Natural killer cell treated with Interleukin-12 subunit alpha and Interleukin-12 subunit beta and Interleukin-15 and Interleukin-18, amount 100 ng/mL, for 72 hours (primary cell): Measurements from ENCODE around the gene GIPC1. TPM values are rescaled to one million over a fixed set of nuclear protein-coding genes. Genes with fewer than 3 reads are reported as not detected.

Experiments
- ATAC-seq, 2 donors: fragments of 150-1000 bp; cut with Tn5 transposase in 1 of 2; sonication (Bioruptor Pico), chemical (Tn5 transposase) in 1 of 2; 2 replicates each; pipeline ENCODE4 v1.10.0; 2021
- DNase-seq: peaks from one replicate; pipeline ENCODE4 v3.0.0; 2022; ENCODE audit warnings: low spot score
- H3K27ac Mint-ChIP-seq, 2 donors: 1 replicate in 1 of 2; 2 replicates in 1 of 2; pipeline ENCODE4 v1.8.0; 2022; ENCODE audit warnings: mixed read lengths in 2 of 2, mild to moderate bottlenecking in 1 of 2, moderate library complexity in 1 of 2
- H3K27me3 Mint-ChIP-seq, 2 donors: 1 replicate in 1 of 2; 2 replicates in 1 of 2; pipeline ENCODE4 v1.8.0; 2022; ENCODE audit warnings: mixed read lengths in 2 of 2
- H3K36me3 Mint-ChIP-seq: one replicate; pipeline ENCODE4 v1.8.0; 2022; ENCODE audit warnings: mixed read lengths
- H3K4me1 Mint-ChIP-seq, 2 donors: 1 replicate in 1 of 2; 2 replicates in 1 of 2; pipeline ENCODE4 v1.8.0; 2022; ENCODE audit warnings: low read depth in 2 of 2, mixed read lengths in 2 of 2, mild to moderate bottlenecking in 1 of 2
- H3K4me3 Mint-ChIP-seq: one replicate; pipeline ENCODE4 v1.8.0; 2022; ENCODE audit warnings: mixed read lengths
- H3K9me3 Mint-ChIP-seq: 2 replicates; pipeline ENCODE4 v1.8.0; 2022; ENCODE audit warnings: mixed read lengths
- total RNA-seq, 2 donors: library from RNA; stranded (reverse); gene quantifications; one replicate each; pipeline ENCODE4 v1.2.3, GENCODE V29; 2022

The GIPC1 gene
- total RNA-seq, 2 donors from 2014 or later = 29.9 to 31.7 TPM

DNA sequence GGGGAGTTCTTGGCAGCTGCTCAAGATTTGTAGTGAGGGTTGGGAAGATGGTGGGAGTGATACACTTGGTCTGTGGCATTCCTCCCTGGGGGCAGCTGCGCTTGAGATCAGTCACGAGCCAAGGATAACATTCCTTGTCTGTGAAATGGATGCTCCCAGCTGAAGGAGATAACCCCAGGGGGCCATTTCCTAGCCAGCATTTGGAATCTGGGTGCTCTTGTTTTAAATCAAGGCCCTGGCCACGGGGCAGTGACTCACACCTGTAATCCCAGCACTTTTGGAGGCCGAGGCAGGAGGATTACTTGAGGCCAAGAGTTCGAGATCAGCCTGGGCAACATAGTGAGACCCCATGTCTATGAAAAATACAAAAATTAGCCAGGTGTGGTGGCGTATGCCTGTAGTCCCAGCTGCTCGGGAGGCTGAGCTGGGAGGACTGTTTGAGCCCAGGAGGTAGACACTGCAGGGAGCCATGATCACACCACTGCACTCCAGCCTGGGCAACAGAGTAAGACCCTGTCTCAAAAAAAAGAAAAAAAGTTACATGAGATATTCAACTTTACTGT is 58.3 kb downstream of the GIPC1 start:
- Mint-ChIP-seq H3K27ac (peak overlapping the region; percentile 97 to 100), H3K4me1 (peaks cover 36 to 41% of the 10 kb centered on the region in 2 donors), H3K36me3 (no peaks in the 10 kb centered on the region), H3K4me3 (peak overlapping the region; percentile 63), H3K27me3 (no peaks in the 10 kb centered on the region), H3K9me3 (no peaks in the 10 kb centered on the region)
- no peak for DNase-seq
- no peak for ATAC-seq

DNA sequence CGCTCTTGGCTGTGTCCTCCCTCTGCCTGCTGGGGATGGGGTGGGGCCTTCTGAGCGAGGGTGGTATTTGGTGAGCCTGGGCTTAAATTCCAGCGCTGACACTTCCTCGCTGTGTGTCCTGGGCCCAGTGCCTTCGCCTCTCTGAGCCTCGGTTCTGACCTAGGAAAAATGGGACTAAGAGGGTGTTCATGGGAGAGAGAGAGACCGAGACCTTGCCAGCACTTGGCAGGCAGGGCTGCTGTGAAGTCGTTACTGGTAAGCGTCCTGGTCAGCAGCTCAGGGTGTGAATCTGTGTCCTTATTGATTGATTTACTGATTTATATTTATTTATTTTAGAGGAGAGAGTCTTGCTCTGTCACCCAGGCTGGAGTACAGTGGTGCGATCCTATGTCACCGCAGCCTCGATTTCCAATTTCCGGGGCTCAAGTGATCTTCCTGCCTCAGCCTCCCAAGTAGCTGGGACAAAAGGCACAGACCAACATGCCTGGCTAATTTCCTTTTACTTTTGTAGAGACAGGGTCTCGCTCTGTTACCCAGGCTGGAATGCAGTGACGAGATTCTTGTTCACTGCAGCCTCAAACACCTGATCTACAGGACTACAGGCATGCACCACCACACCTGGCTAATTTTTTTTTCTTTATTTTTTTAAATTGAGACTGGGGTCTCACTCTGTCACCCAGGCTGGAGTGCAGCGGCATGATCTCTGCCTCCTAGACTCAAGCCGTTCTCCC is 60.4 kb downstream of the GIPC1 start:
- Mint-ChIP-seq H3K27ac (peak overlapping the region; percentile 83 to 100), H3K27me3 (no peaks in the 10 kb centered on the region), H3K4me1 (peaks cover 38 to 43% of the 10 kb centered on the region in 2 donors), H3K4me3 (peak overlapping the region; percentile 85), H3K9me3 (no peaks in the 10 kb centered on the region), H3K36me3 (no peaks in the 10 kb centered on the region)
- ATAC-seq (no peak), DNase-seq (no peak)

DNA sequence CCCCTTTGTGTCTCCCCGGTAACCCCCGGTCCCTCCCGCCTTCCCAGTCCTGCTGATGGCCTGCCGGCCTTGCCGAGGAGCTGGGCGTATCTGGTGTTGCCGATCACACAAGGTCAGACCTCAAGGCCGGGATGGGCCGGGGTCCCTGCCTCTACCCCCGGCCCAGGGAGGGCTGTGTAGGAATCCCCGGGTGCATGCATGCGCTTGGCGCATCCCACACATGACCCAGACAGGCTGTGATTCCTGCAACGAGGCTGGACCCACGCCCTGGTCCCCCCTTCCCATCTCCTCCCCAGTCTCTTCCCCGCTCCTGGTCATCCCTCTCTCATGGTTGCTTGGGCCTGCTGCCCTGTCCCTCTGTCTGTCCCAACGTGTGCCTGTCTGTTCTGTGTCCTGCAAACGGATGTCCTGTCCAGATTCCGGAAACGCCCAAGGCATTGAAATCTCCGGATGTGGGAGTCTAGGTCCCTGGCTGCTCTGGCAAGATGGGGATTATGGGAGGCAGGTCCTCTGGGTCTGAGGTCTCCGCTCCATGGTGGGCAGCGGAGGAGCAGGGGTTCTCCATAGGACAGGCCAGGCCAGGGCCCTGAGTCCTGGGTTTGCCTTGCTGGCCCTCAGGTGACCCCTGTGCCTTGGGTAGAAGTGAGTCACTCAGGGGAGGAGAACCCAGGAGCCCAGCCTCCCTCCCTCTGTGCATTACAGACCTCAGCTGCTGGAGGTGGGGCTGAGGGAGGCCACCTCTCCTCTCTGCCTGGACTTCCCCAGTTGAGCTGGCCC is 61.2 kb downstream of the GIPC1 start:
- no peaks in the 10 kb centered on the region for H3K36me3 Mint-ChIP-seq
- H3K4me3 Mint-ChIP-seq = peak overlapping the region; percentile 85
- H3K27ac Mint-ChIP-seq = peak overlapping the region; percentile 82 to 83
- H3K4me1 Mint-ChIP-seq = peaks cover 31 to 36% of the 10 kb centered on the region in 2 donors
- ATAC-seq (peak; percentile 70 to 78), DNase-seq (no peak)
- H3K9me3 Mint-ChIP-seq = no peaks in the 10 kb centered on the region
- H3K27me3 Mint-ChIP-seq = no peaks in the 10 kb centered on the region

DNA sequence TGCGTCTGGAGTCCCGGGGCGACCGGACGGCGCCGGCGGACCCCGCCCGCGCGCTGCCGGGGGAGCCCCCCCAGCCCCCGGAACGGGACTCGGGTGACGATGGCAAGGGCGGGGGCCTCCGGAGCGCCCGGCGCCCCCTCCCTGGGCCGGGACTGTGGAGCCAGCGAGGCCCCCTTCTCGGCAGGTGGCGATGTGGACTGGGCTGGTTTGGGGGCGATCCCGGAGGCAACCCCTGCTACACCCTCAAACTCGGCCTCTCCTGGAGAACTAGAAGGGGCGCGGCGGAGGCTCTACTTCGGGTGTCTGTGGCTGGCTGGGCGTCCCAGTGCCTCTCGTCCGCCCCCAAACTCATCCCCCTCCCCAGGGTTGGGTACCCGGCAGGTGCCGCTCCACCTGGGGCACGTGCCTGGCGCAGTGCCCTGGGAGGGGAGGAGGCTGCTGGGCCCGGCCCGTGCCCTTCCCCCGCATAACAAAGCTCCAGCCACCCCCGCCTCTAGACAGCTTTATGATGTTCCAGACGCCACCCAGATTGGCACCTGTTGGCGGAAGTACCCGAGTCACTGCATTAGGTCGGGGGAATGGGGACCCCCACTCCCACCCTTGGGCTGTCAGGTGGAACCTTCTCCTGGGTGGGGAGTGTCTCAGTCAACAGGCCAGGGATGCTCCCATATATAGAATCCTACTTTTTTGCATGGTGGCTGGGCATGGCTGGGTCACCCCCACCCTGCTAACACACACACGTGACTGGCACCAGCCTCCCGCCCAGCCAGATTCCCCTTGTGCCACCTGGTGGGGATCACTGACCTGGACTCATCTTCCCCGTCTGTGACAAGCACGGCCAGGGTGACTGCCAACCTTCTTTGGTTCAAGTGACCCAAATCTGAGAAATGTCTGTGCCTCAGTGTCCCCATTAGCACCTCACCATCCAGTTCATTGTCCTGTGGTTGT is 62.1 kb downstream of the GIPC1 start:
- peak; percentile 3 to 31 for ATAC-seq
- Mint-ChIP-seq H3K9me3 (no peaks in the 10 kb centered on the region), H3K27ac (peak overlapping the region; percentile 82 to 83), H3K4me3 (peak overlapping the region; percentile 85), H3K27me3 (no peaks in the 10 kb centered on the region), H3K36me3 (no peaks in the 10 kb centered on the region), H3K4me1 (peaks cover 24 to 30% of the 10 kb centered on the region in 2 donors)
- no peak for DNase-seq

DNA sequence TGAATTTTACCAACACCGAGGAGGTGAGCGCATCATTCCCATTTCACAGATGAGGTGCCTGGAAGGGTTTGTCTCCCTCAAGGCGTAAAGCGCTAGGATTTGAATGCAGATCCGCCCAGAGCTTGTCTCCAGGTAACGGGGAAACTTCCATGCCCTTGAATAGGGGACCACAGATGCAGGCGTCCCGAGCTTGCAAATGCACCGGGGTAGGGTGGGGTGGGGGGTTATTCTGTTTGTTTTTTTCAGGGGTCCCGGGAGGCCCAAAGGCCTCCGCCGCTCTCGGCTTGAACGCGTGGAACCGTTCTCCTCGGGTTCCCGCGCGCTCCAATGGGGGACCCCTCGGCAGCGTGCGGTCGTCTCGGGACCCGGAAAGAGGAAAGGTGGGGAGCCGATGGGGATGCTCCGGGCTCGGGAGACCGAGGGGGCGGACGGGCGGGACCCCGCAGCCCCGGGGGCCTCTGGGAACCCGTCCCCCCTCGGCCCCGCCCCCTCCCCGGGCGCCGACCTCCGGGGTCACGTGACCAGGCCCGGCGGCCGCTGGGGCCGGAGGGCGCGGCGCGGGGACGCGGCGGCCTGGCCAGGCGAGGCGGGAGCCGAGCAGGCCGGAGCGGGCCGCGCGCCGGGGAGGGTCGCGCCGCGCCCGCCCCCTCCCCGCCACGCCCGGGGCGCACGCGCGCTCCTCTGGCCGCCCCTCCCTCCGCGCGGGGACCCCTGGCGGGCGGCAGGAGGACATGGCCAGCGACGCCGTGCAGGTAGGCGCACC is 63.0 kb downstream of the GIPC1 start, which contains the start of gene PKN1:
TSS of gene PKN1 (plus strand) at position 516 of the 763 bp plus-strand sequence. CDS start at position 732, 216 bp downstream.
- Mint-ChIP-seq H3K36me3 (no peaks in the 10 kb centered on the region), H3K27ac (peak within 1 kb of the TSS; percentile 82 to 83), H3K4me3 (peak within 1 kb of the TSS; percentile 85), H3K27me3 (no peaks in the 10 kb centered on the region), H3K9me3 (no peaks in the 10 kb centered on the region), H3K4me1 (peaks cover 22 to 29% of the 10 kb centered on the region in 2 donors)
- peak; percentile 70 to 78 for ATAC-seq
- peak; percentile 78 for DNase-seq

DNA sequence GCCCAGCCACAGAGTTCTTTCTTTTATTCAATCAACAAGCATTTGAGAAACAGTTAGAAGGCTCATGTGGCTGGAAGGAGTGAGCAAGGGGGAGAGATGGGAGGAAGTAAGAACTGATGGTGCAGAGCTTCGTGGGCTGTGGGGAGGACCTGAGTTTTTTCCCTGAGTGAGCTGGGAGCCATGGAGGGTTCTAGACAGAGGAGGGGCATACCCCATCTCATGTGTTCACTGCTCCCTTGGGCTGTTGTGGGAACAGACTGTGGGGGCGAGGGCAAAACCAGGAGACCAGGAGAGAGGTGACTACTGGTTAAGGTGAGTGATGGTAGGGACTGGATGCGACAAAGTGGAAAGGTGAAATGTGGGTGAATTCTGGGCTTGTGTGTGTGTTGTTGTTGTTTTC is 65.2 kb downstream of the GIPC1 start:
- DNase-seq = no peak
- ATAC-seq = no peak
- Mint-ChIP-seq H3K27ac (no peak overlapping the region), H3K9me3 (no peaks in the 10 kb centered on the region), H3K27me3 (no peaks in the 10 kb centered on the region), H3K36me3 (no peaks in the 10 kb centered on the region), H3K4me3 (peak overlapping the region; percentile 66), H3K4me1 (peaks cover 21 to 29% of the 10 kb centered on the region in 2 donors)

DNA sequence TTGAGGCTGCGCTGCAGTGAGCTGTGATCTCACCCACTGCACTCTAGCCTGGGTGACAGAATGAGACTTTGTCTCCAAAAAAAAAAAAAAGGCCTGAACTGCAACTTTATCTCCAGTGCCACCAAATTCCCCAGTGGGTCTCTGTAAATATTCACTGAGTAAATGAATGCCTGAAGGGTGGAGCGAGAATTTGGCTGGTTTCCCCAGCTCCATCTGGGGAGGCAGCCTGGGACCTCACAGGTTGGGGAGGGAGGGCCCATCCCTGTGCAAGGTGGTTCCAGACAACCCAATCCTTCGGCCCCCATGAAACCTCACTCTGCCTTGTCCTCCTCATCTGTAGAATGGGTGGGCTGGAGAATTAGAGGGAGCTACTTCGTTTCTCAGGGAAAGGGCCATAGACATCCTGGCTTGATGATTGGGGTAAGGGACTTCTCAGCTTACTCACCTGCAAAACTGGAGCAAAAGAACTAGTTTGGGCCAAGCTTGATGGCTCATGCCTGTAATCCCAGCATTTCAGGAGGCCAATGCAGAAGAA is 67.0 kb downstream of the GIPC1 start:
- peaks cover 8 to 16% of the 10 kb centered on the region in 2 donors for H3K4me1 Mint-ChIP-seq
- no peaks in the 10 kb centered on the region for H3K9me3 Mint-ChIP-seq

More for the DNA sequence above, 67.0 kb downstream of the GIPC1 start:
- H3K4me3 Mint-ChIP-seq = no peak overlapping the region
- DNase-seq = no peak
- H3K36me3 Mint-ChIP-seq = no peaks in the 10 kb centered on the region
- no peaks in the 10 kb centered on the region for H3K27me3 Mint-ChIP-seq
- no peak overlapping the region for H3K27ac Mint-ChIP-seq
- no peak for ATAC-seq

Other genes starting within 250 kb of the GIPC1 start
- gene ADGRE5, start 114.7 kb downstream of the GIPC1 start, total RNA-seq = 100 to 1,000 TPM; 348 to 798 TPM
- 100 to 1,000 TPM; 225 to 449 TPM for gene DDX39A, start 76.8 kb downstream of the GIPC1 start, total RNA-seq
- 100 to 1,000 TPM; 140 to 160 TPM for gene PKN1, start 62.8 kb downstream of the GIPC1 start, total RNA-seq
- gene PTGER1, start 20.8 kb downstream of the GIPC1 start, total RNA-seq = under 1 TPM; 0.31 to 0.67 TPM
- gene DNAJB1, start 22.3 kb upstream of the GIPC1 start, total RNA-seq = 10 to 100 TPM; 65.3 to 68.8 TPM
- 100 to 1,000 TPM in 1 of 2 donors, 10 to 100 TPM in 1; 74.0 to 110 TPM for gene TECR, start 33.5 kb upstream of the GIPC1 start, total RNA-seq
- 100 to 1,000 TPM; 109 to 167 TPM for gene NDUFB7, start 75.9 kb upstream of the GIPC1 start, total RNA-seq
- under 1 TPM in 1 of 2 donors, not detected in 1; 0.28 TPM for gene CLEC17A, start 87.0 kb upstream of the GIPC1 start, total RNA-seq
- under 1 TPM in 1 of 2 donors, not detected in 1; 0.45 TPM for gene ADGRE3, start 178.7 kb upstream of the GIPC1 start, total RNA-seq
- gene ZNF333, start 193.9 kb upstream of the GIPC1 start, total RNA-seq = 10 to 100 TPM; 18.4 to 21.4 TPM